ENCODE results near the gene MXD3. TPM values are rescaled to one million over a fixed set of nuclear protein-coding genes. Genes with fewer than 3 reads are reported as not detected.

The MXD3 gene
- total and polyA plus RNA-seq, 12 donors = 0.16 to 42.6 (median 3.6) TPM

DNA sequence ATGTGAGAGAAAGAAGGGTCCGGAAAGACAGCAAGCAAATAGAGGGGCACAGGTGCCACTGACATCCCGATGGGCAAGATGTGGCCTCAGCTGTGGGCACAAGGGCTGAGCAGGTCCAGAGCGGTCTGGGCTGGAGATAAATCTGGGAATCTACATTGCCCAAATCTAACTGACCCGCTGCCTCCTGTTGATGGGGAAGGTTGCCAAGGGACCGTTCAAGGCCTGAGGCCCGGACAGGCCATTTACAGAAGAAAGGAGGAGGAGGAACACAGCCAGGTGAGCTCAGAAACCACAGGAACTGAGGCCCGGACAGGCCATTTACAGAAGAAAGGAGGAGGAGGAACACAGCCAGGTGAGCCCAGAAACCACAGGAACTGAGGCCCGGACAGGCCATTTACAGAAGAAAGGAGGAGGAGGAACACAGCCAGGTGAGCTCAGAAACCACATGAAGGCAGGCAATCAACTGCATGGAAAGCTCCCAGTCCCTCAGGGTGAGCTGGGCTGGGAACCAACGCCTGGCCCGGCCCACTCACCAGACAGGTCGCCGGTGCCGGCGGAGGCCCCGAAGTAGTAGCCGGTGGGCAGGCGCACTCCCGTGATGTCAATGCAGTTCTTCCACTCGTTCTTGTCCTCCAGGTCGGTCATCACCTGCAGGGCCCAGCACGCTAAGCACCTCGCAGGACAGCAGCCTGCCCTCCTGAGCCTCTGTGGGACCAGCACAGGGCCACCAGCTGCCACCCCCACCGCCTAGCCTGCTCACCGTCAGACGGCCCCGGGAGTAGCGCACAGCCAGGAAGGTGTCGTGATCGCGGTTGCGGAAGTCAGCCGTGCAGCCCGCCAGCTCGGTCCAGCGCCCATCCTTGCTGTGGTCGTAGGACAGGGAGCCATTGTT, 25.2 kb upstream of the MXD3 start:
- intact Hi-C loops (cut with DNase I) = no loop called here
- WGBS, 4 donors = 90 to 92% (median 91%) methylated on average over 23 to 36 of the region's 36 CpGs
- no peaks in the 10 kb centered on the region for H3K27me3 ChIP-seq
- DNase-seq = no peak
- H3K4me1 ChIP-seq (replicated peaks in 1 of 2) = no peaks in the 10 kb centered on the region
- TF ChIP-seq POLR2A (IDR thresholded peaks at IDR 0.05) (no peak), CTCF (IDR thresholded peaks at IDR 0.05) (no peak)
- peaks cover 0 to 73% of the 10 kb centered on the region in 2 donors for H3K36me3 ChIP-seq (replicated peaks in 1 of 2)
- no peak overlapping the region for H3K27ac ChIP-seq
- no peaks in the 10 kb centered on the region for H3K9me3 ChIP-seq (replicated peaks in 1 of 3)
- no peak overlapping the region for H3K4me3 ChIP-seq

DNA sequence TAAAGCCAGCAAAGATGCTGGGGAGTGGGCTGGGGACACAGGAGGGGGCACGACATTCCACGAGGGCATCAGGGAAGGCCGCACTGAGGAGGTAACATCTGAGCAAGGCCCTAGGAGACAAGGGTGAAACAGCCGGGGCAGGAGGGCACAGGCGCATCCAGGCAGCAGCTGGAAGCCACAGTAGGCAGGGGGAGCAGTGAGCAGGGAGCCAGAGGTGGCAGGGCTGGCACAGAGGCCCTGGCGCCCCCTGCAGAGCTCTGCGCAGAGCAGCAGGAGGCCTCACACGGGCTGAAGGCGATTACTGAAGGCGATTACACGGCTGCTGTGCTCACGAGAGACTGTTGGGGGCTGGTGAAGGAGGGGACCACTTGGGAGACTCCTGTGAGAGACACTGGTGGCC, 24.4 kb upstream of the MXD3 start:
- H3K4me3 ChIP-seq = no peak overlapping the region

GRCh38 chr5:177335701-177336065, 24.0 kb upstream of the MXD3 start:
- Histone ChIP-seq H3K4me3 (no peak overlapping the region), H3K27me3 (no peaks in the 10 kb centered on the region), H3K27ac (no peak overlapping the region), H3K9me3 (replicated peaks in 1 of 3) (no peaks in the 10 kb centered on the region), H3K4me1 (replicated peaks in 1 of 2) (no peaks in the 10 kb centered on the region), H3K36me3 (replicated peaks in 1 of 2) (peaks cover 0 to 75% of the 10 kb centered on the region in 2 donors)
- 92 to 98% (median 97%) methylated on average over 7 of the region's 7 CpGs for WGBS, 4 donors
- no peak for TF ChIP-seq POLR2A (IDR thresholded peaks at IDR 0.05)
- TF ChIP-seq CTCF (IDR thresholded peaks at IDR 0.05) = no peak
- DNase-seq = no peak
- intact Hi-C loops (cut with DNase I) = no loop called here

More for the DNA sequence above, 24.4 kb upstream of the MXD3 start:
- Histone ChIP-seq H3K27ac (no peak overlapping the region), H3K27me3 (no peaks in the 10 kb centered on the region), H3K36me3 (replicated peaks in 1 of 2) (peaks cover 0 to 73% of the 10 kb centered on the region in 2 donors), H3K4me1 (replicated peaks in 1 of 2) (no peaks in the 10 kb centered on the region), H3K9me3 (replicated peaks in 1 of 3) (no peaks in the 10 kb centered on the region)
- no peak for DNase-seq
- TF ChIP-seq POLR2A (IDR thresholded peaks at IDR 0.05) (no peak), CTCF (IDR thresholded peaks at IDR 0.05) (no peak)
- intact Hi-C loops (cut with DNase I) = no loop called here
- 64 to 72% (median 65%) methylated on average over 11 to 12 of the region's 12 CpGs for WGBS, 4 donors

DNA sequence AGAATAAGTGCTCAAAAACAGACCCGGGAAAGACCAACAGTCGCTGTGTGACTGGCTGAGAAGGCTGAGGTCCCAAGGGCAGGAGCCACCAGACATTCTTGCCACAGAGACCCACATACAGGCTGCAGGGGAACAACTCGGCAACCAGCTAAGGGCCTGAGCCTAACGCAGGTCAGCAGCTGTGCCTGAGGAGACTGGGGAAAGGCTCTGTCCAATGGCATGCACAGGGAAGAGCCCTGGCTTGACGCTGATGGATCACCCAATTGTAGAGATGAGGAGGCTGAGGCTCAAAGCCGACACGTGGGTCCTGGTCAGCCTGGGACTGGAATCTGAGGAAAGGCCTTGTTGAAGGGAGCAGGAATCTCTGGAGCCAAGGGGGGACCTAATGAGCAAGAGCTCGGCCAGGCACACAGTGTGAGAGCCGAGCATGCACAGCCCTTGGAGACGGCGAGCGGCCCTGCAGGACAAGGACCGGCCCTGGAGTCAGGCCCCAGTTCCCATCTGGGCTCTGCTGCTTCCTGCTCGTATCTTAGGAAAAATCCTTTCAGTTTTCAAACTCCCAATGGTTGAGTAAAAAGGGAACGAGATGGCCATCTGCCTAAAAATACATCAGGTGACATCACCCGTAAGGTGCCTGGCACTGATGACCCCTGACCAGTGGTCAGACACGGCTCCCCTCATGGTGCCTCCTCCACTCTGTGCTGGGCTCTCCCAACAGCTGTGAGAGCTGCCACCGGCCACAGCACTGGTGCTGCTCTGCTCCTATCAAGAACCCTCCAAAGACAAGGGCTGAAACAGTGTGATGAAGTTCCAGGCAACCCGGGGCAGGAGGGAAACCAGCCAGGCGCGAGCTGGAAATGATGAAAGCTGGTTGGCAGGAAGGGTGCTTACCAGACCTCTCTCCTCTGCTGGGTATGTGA, 23.3 kb upstream of the MXD3 start:
- intact Hi-C loops (cut with DNase I) = no loop called here
- Histone ChIP-seq H3K27me3 (no peaks in the 10 kb centered on the region), H3K4me3 (no peak overlapping the region), H3K36me3 (replicated peaks in 1 of 2) (peaks cover 0 to 82% of the 10 kb centered on the region in 2 donors), H3K4me1 (replicated peaks in 1 of 2) (no peaks in the 10 kb centered on the region), H3K27ac (no peak overlapping the region), H3K9me3 (replicated peaks in 1 of 3) (no peaks in the 10 kb centered on the region)
- TF ChIP-seq CTCF (IDR thresholded peaks at IDR 0.05) (no peak), POLR2A (IDR thresholded peaks at IDR 0.05) (no peak)
- WGBS, 4 donors = 87 to 91% (median 88%) methylated on average over 11 to 21 of the region's 21 CpGs
- no peak for DNase-seq

Data from adrenal gland (tissue), 12 donors.